ENCODE results near the gene STK38L. TPM values are rescaled to one million over a fixed set of nuclear protein-coding genes. Genes with fewer than 3 reads are reported as not detected.

The STK38L gene
- total RNA-seq, 5 donors from 2014 or later (not counting 1 experiment from before 2014, with no cell fraction given): 13.5 to 19.6 (median 18.3) TPM

DNA sequence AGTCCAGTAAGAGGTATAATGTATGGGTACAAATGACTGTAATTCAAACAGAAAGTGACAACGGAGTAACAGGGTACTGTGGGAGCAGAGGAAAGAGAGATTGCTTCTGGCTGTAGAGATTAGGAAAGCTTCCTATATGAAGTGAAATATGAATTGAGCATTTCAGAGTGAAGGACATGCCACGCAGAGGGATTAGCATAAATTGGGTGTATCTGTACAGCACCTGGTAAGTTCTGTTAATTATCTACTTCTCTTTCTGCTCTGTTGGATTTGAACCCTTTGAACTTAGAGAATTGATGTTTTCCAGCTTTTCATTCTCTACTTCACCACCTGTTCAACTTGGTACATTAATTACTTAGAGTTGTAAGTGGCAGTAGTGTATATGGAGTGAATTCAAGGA is 8.8 kb downstream of the STK38L start:
- Mint-ChIP-seq H3K4me3 (no peak overlapping the region), H3K36me3 (peaks cover 32% of the 10 kb centered on the region), H3K4me1 (peaks cover 35 to 50% (median 44%) of the 10 kb centered on the region in 3 donors), H3K9me3 (no peaks in the 10 kb centered on the region), H3K27ac (no peak overlapping the region), H3K27me3 (no peaks in the 10 kb centered on the region)
- no peaks in the 10 kb centered on the region for H3K36me3 ChIP-seq (ENCODE audit: control insufficient read depth in 2 of 2, extremely low read depth in 1 of 2, insufficient read depth in 1 of 2, low read length in 1 of 2)
- DNase-seq (no peak), ATAC-seq (replicated peaks in 1 of 4) (no peak)
- ChIA-PET POLR2A (no interaction called here), CTCF (interaction anchor here in 1 of 2 donors (0.6 kb wide), 1 partner anchor 70 kb away, joined by 6 read pairs; no protein-coding TSS in a partner anchor)
- WGBS (ENCODE audit: insufficient coverage): 78% methylated on average over 1 of the region's 2 CpGs
- no peaks in the 10 kb centered on the region for H3K27me3 ChIP-seq (replicated peaks in 1 of 2; ENCODE audit: control insufficient read depth in 2 of 2, extremely low read depth in 1 of 2, insufficient read depth in 2 of 2, low read length in 1 of 2)
- H3K4me1 ChIP-seq (ENCODE audit: control insufficient read depth in 1 of 2, extremely low read depth in 1 of 2, insufficient read depth in 2 of 2, low read length in 2 of 2): no peaks in the 10 kb centered on the region
- no peak overlapping the region for H3K27ac ChIP-seq (ENCODE audit: low read length)
- H3K4me3 ChIP-seq (ENCODE audit: control insufficient read depth in 1 of 2, extremely low read depth in 1 of 2, low read length in 1 of 2): no peak overlapping the region
- no peaks in the 10 kb centered on the region for H3K9me3 ChIP-seq

DNA sequence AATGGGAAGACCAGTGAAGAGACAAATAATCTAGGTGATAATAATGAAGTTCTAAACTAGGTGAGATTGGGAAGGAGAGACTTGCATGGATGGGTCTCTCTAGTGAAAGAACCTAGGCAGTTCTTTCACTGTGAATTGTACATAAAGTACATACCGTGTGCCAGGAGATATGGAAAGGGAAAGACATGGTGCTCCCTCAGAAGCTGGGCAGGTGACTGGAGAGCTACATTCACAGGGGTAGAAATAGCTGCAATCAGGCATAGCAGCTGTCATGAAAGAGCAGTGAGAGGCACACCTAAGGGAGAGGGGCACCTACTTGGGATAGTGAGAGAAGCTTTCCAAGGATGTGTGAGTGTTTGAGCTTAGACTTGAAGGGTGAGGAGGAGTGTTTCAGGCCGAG is 9.3 kb downstream of the STK38L start:
- Histone ChIP-seq H3K9me3 (no peaks in the 10 kb centered on the region), H3K4me3 (ENCODE audit: control insufficient read depth in 1 of 2, extremely low read depth in 1 of 2, low read length in 1 of 2) (no peak overlapping the region), H3K27ac (ENCODE audit: low read length) (no peak overlapping the region), H3K4me1 (ENCODE audit: control insufficient read depth in 1 of 2, extremely low read depth in 1 of 2, insufficient read depth in 2 of 2, low read length in 2 of 2) (no peaks in the 10 kb centered on the region), H3K27me3 (replicated peaks in 1 of 2; ENCODE audit: control insufficient read depth in 2 of 2, extremely low read depth in 1 of 2, insufficient read depth in 2 of 2, low read length in 1 of 2) (no peaks in the 10 kb centered on the region), H3K36me3 (ENCODE audit: control insufficient read depth in 2 of 2, extremely low read depth in 1 of 2, insufficient read depth in 1 of 2, low read length in 1 of 2) (no peaks in the 10 kb centered on the region)
- Mint-ChIP-seq H3K27me3 (no peaks in the 10 kb centered on the region), H3K36me3 (peaks cover 28% of the 10 kb centered on the region), H3K27ac (no peak overlapping the region), H3K4me3 (no peak overlapping the region), H3K9me3 (no peaks in the 10 kb centered on the region), H3K4me1 (peaks cover 31 to 46% (median 40%) of the 10 kb centered on the region in 3 donors)
- ATAC-seq (replicated peaks in 1 of 4) (no peak), DNase-seq (no peak)
- WGBS (ENCODE audit: insufficient coverage): 100% methylated on average over 2 of the region's 2 CpGs
- CTCF ChIA-PET: interaction anchor here in 1 of 2 donors (0.6 kb wide), 1 partner anchor 70 kb away, joined by 6 read pairs; no protein-coding TSS in a partner anchor
- POLR2A ChIA-PET: no interaction called here

DNA sequence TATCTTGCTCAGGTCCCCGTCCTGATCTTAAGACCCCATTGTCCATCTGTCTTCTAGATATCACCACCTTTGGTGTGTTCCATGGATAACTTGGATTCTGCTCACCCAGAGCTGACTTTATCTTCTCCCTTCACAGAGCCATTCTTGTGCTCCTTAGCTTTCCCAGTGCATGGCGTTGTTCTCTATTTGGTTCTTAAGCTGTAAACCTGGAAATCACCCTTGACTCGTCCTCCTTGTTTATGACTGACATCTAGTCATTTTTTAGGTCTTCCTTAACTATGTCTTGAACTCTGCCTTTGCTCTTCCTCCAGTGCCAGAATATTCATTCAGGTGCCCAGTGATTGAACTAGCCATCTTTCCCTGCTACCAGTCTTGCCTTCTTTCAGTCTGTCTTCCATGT is 11.7 kb downstream of the STK38L start:
- Mint-ChIP-seq H3K4me3 (no peak overlapping the region), H3K27ac (no peak overlapping the region), H3K36me3 (peaks cover 28% of the 10 kb centered on the region), H3K9me3 (no peaks in the 10 kb centered on the region), H3K4me1 (peaks cover 34 to 50% (median 40%) of the 10 kb centered on the region in 3 donors), H3K27me3 (no peaks in the 10 kb centered on the region)
- Histone ChIP-seq H3K4me3 (ENCODE audit: control insufficient read depth in 1 of 2, extremely low read depth in 1 of 2, low read length in 1 of 2) (no peak overlapping the region), H3K27ac (ENCODE audit: low read length) (no peak overlapping the region), H3K27me3 (replicated peaks in 1 of 2; ENCODE audit: control insufficient read depth in 2 of 2, extremely low read depth in 1 of 2, insufficient read depth in 2 of 2, low read length in 1 of 2) (no peaks in the 10 kb centered on the region), H3K9me3 (no peaks in the 10 kb centered on the region), H3K4me1 (ENCODE audit: control insufficient read depth in 1 of 2, extremely low read depth in 1 of 2, insufficient read depth in 2 of 2, low read length in 2 of 2) (no peaks in the 10 kb centered on the region), H3K36me3 (ENCODE audit: control insufficient read depth in 2 of 2, extremely low read depth in 1 of 2, insufficient read depth in 1 of 2, low read length in 1 of 2) (no peaks in the 10 kb centered on the region)
- ATAC-seq (replicated peaks in 1 of 4): no peak
- WGBS (ENCODE audit: insufficient coverage): 93% methylated on average over 3 of the region's 3 CpGs
- POLR2A ChIA-PET: no interaction called here
- CTCF ChIA-PET: no interaction called here
- DNase-seq: no peak

DNA sequence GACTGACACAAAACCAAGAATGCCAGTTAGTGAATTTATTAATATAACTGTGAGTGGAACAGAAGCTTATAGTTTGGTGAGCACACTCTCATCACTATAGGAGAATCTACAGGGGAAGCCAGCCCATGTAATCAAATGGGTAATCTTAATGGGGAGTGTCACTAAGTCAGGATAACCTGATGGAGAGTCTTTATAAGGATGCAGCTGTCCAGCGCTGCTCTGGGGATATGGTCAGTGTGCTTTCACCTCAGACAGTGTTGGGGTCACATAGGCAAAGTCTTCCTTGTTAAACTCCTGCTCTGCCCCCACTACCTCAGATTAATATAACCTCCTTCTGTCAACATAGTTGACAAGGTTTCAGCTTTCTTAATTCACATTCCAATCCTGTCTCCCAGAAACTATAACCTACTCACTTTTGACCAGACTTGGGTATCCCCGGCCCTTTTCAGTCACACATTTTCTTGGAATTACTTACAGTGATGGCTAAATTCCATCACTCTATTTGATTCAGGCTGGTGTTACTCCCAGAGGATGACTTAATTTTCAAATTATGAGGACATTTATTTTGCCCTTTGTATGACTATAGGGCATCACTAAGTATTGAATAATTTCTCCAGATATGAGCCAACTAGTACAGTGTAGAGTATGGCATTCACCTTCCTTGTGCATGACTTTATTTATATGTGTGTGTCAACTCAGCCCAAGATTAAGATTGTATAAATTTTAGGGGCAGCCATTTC is 13.2 kb downstream of the STK38L start:
- ChIA-PET POLR2A (interaction anchor here in 1 of 2 donors (0.6 kb wide), 1 partner anchor 370 kb away, joined by 6 read pairs; no protein-coding TSS in a partner anchor), CTCF (interaction anchor here in 1 of 2 donors (0.6 kb wide), 2 partner anchors 30 to 395 kb away, joined by 3 read pairs; no protein-coding TSS in a partner anchor)
- Histone ChIP-seq H3K4me3 (ENCODE audit: control insufficient read depth in 1 of 2, extremely low read depth in 1 of 2, low read length in 1 of 2) (no peak overlapping the region), H3K9me3 (no peaks in the 10 kb centered on the region), H3K36me3 (ENCODE audit: control insufficient read depth in 2 of 2, extremely low read depth in 1 of 2, insufficient read depth in 1 of 2, low read length in 1 of 2) (no peaks in the 10 kb centered on the region), H3K4me1 (ENCODE audit: control insufficient read depth in 1 of 2, extremely low read depth in 1 of 2, insufficient read depth in 2 of 2, low read length in 2 of 2) (no peaks in the 10 kb centered on the region), H3K27ac (ENCODE audit: low read length) (no peak overlapping the region), H3K27me3 (replicated peaks in 1 of 2; ENCODE audit: control insufficient read depth in 2 of 2, extremely low read depth in 1 of 2, insufficient read depth in 2 of 2, low read length in 1 of 2) (no peaks in the 10 kb centered on the region)
- Mint-ChIP-seq H3K4me3 (no peak overlapping the region), H3K27me3 (no peaks in the 10 kb centered on the region), H3K4me1 (peaks cover 36 to 52% (median 42%) of the 10 kb centered on the region in 3 donors), H3K9me3 (no peaks in the 10 kb centered on the region), H3K36me3 (peaks cover 33% of the 10 kb centered on the region), H3K27ac (no peak overlapping the region)
- DNase-seq: no peak
- WGBS (ENCODE audit: insufficient coverage): 71% methylated on average over 1 of the region's 2 CpGs
- no peak for ATAC-seq (replicated peaks in 1 of 4)

DNA sequence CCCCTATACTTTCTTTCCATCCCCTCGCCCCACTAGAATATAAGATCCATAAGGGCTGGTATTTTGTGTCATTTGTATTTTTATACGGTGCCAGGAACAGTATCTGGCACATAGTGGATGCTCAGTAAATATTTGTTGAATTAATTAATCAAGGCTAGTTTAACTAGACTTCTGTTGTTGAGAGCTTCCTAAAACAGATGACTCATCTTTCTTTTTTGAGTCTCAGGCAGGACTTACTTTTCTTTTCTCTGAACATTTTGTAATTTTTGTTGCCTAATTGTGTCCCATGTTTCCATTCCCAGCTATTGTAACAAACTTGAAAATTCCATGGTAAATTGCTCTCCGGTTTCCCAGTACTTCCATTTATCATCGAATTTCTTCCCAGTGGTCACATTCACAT is 16.7 kb downstream of the STK38L start:
- Mint-ChIP-seq H3K27ac (no peak overlapping the region), H3K4me3 (no peak overlapping the region), H3K9me3 (no peaks in the 10 kb centered on the region), H3K4me1 (peaks cover 22 to 34% (median 34%) of the 10 kb centered on the region in 3 donors), H3K27me3 (no peaks in the 10 kb centered on the region), H3K36me3 (peaks cover 34% of the 10 kb centered on the region)
- ATAC-seq (replicated peaks in 1 of 4) (no peak), DNase-seq (no peak)
- POLR2A ChIA-PET: no interaction called here
- no peak overlapping the region for H3K27ac ChIP-seq (ENCODE audit: low read length)
- no peaks in the 10 kb centered on the region for H3K27me3 ChIP-seq (replicated peaks in 1 of 2; ENCODE audit: control insufficient read depth in 2 of 2, extremely low read depth in 1 of 2, insufficient read depth in 2 of 2, low read length in 1 of 2)
- no peaks in the 10 kb centered on the region for H3K9me3 ChIP-seq
- no CpG with 5 or more reads among the region's 4 CpGs for WGBS (ENCODE audit: insufficient coverage)
- no peaks in the 10 kb centered on the region for H3K4me1 ChIP-seq (ENCODE audit: control insufficient read depth in 1 of 2, extremely low read depth in 1 of 2, insufficient read depth in 2 of 2, low read length in 2 of 2)
- H3K4me3 ChIP-seq (ENCODE audit: control insufficient read depth in 1 of 2, extremely low read depth in 1 of 2, low read length in 1 of 2): no peak overlapping the region
- H3K36me3 ChIP-seq (ENCODE audit: control insufficient read depth in 2 of 2, extremely low read depth in 1 of 2, insufficient read depth in 1 of 2, low read length in 1 of 2): no peaks in the 10 kb centered on the region
- CTCF ChIA-PET: no interaction called here

DNA sequence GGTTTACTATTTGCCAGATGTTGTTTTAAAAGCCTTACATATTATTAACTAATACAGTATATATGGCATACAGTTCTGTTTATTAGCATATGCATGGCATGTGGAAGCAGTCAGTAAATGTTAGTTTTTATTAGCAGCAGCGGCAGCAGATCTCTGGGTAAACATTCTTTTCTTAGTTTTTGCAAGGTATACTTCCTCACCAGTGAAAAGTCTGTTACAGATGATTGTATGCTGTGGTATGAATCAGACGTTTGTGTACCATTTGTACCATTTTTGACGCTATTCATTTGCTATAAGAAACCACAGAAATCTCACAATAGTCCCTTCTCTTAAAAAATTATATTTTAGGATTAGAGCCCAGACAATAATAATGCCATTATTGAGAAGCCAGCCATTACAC is 17.8 kb downstream of the STK38L start:
- Mint-ChIP-seq H3K27me3 (no peaks in the 10 kb centered on the region), H3K4me3 (no peak overlapping the region), H3K4me1 (peaks cover 19 to 28% (median 26%) of the 10 kb centered on the region in 3 donors), H3K36me3 (peaks cover 34% of the 10 kb centered on the region), H3K27ac (no peak overlapping the region), H3K9me3 (peaks cover 0 to 2% (median 0%) of the 10 kb centered on the region in 3 donors)
- no peak for ATAC-seq (replicated peaks in 1 of 4)
- DNase-seq: no peak
- H3K4me3 ChIP-seq (ENCODE audit: control insufficient read depth in 1 of 2, extremely low read depth in 1 of 2, low read length in 1 of 2): no peak overlapping the region
- H3K36me3 ChIP-seq (ENCODE audit: control insufficient read depth in 2 of 2, extremely low read depth in 1 of 2, insufficient read depth in 1 of 2, low read length in 1 of 2): no peaks in the 10 kb centered on the region
- H3K27me3 ChIP-seq (replicated peaks in 1 of 2; ENCODE audit: control insufficient read depth in 2 of 2, extremely low read depth in 1 of 2, insufficient read depth in 2 of 2, low read length in 1 of 2): no peaks in the 10 kb centered on the region
- WGBS (ENCODE audit: insufficient coverage): no CpG with 5 or more reads among the region's 3 CpGs
- H3K4me1 ChIP-seq (ENCODE audit: control insufficient read depth in 1 of 2, extremely low read depth in 1 of 2, insufficient read depth in 2 of 2, low read length in 2 of 2): no peaks in the 10 kb centered on the region
- ChIA-PET POLR2A (no interaction called here), CTCF (no interaction called here)
- no peak overlapping the region for H3K27ac ChIP-seq (ENCODE audit: low read length)
- H3K9me3 ChIP-seq: no peaks in the 10 kb centered on the region

All from T-cell (primary cell).